ENCODE results near the gene NUTM1.

The NUTM1 gene

GRCh38 chr15:34325368-34325767 lies 17.7 kb upstream of the NUTM1 start:
- no peak overlapping the region for H3K27ac ChIP-seq (ENCODE audit: insufficient read depth, low read depth, low read length, poor library complexity, severe bottlenecking)
- H3K9me3 ChIP-seq (ENCODE audit: control insufficient read depth, low read length): no peaks in the 10 kb centered on the region
- H3K4me3 ChIP-seq (ENCODE audit: insufficient read depth, low read depth, low read length): no peak overlapping the region
- no peaks in the 10 kb centered on the region for H3K36me3 ChIP-seq (ENCODE audit: control insufficient read depth, insufficient read depth, low read length)
- H3K4me1 ChIP-seq (ENCODE audit: control insufficient read depth, insufficient read depth, low read length): no peaks in the 10 kb centered on the region
- H3K27me3 ChIP-seq (ENCODE audit: control insufficient read depth, insufficient read depth, low read length, poor library complexity, severe bottlenecking): no peaks in the 10 kb centered on the region

- no peak overlapping the region for H3K27ac ChIP-seq (ENCODE audit: insufficient read depth, low read depth, low read length, poor library complexity, severe bottlenecking)
- no peak overlapping the region for H3K4me3 ChIP-seq (ENCODE audit: insufficient read depth, low read depth, low read length)
- H3K4me1 ChIP-seq (ENCODE audit: control insufficient read depth, insufficient read depth, low read length): no peaks in the 10 kb centered on the region
- WGBS, 2 experiments: 95 to 98% methylated on average over 4 of the region's 4 CpGs
- no peaks in the 10 kb centered on the region for H3K27me3 ChIP-seq (ENCODE audit: control insufficient read depth, insufficient read depth, low read length, poor library complexity, severe bottlenecking)
- no peaks in the 10 kb centered on the region for H3K9me3 ChIP-seq (ENCODE audit: control insufficient read depth, low read length)
- no peaks in the 10 kb centered on the region for H3K36me3 ChIP-seq (ENCODE audit: control insufficient read depth, insufficient read depth, low read length)
Measured at GRCh38 chr15:34327906-34328305, 15.2 kb upstream of the NUTM1 start.

- Histone ChIP-seq H3K4me1 (ENCODE audit: control insufficient read depth, insufficient read depth, low read length) (no peaks in the 10 kb centered on the region), H3K4me3 (ENCODE audit: insufficient read depth, low read depth, low read length) (no peak overlapping the region)
- 80 to 89% methylated on average over 2 of the region's 2 CpGs for WGBS, 2 experiments
Measured at GRCh38 chr15:34329006-34329405, 14.1 kb upstream of the NUTM1 start.

GRCh38 chr15:34330279-34330678 lies 12.8 kb upstream of the NUTM1 start:
- Histone ChIP-seq H3K4me1 (ENCODE audit: control insufficient read depth, insufficient read depth, low read length) (no peaks in the 10 kb centered on the region), H3K27me3 (ENCODE audit: control insufficient read depth, insufficient read depth, low read length, poor library complexity, severe bottlenecking) (no peaks in the 10 kb centered on the region), H3K4me3 (ENCODE audit: insufficient read depth, low read depth, low read length) (no peak overlapping the region), H3K36me3 (ENCODE audit: control insufficient read depth, insufficient read depth, low read length) (no peaks in the 10 kb centered on the region), H3K9me3 (ENCODE audit: control insufficient read depth, low read length) (no peaks in the 10 kb centered on the region), H3K27ac (ENCODE audit: insufficient read depth, low read depth, low read length, poor library complexity, severe bottlenecking) (no peak overlapping the region)
- WGBS, 2 experiments: 91 to 94% methylated on average over 5 of the region's 5 CpGs

More at GRCh38 chr15:34329006-34329405, 14.1 kb upstream of the NUTM1 start:
- no peaks in the 10 kb centered on the region for H3K27me3 ChIP-seq (ENCODE audit: control insufficient read depth, insufficient read depth, low read length, poor library complexity, severe bottlenecking)
- H3K9me3 ChIP-seq (ENCODE audit: control insufficient read depth, low read length): no peaks in the 10 kb centered on the region
- no peak overlapping the region for H3K27ac ChIP-seq (ENCODE audit: insufficient read depth, low read depth, low read length, poor library complexity, severe bottlenecking)
- H3K36me3 ChIP-seq (ENCODE audit: control insufficient read depth, insufficient read depth, low read length): no peaks in the 10 kb centered on the region

- no peak overlapping the region for H3K4me3 ChIP-seq (ENCODE audit: insufficient read depth, low read depth, low read length)
- WGBS, 2 experiments: 92 to 93% methylated on average over 1 of the region's 2 CpGs
- H3K36me3 ChIP-seq (ENCODE audit: control insufficient read depth, insufficient read depth, low read length): no peaks in the 10 kb centered on the region
- H3K9me3 ChIP-seq (ENCODE audit: control insufficient read depth, low read length): no peaks in the 10 kb centered on the region
- H3K4me1 ChIP-seq (ENCODE audit: control insufficient read depth, insufficient read depth, low read length): no peaks in the 10 kb centered on the region
- no peak overlapping the region for H3K27ac ChIP-seq (ENCODE audit: insufficient read depth, low read depth, low read length, poor library complexity, severe bottlenecking)
- H3K27me3 ChIP-seq (ENCODE audit: control insufficient read depth, insufficient read depth, low read length, poor library complexity, severe bottlenecking): no peaks in the 10 kb centered on the region
Measured at GRCh38 chr15:34331809-34332208, 11.3 kb upstream of the NUTM1 start.

GRCh38 chr15:34332553-34333120 lies 10.5 kb upstream of the NUTM1 start:
- no peaks in the 10 kb centered on the region for H3K4me1 ChIP-seq (ENCODE audit: control insufficient read depth, insufficient read depth, low read length)
- H3K27me3 ChIP-seq (ENCODE audit: control insufficient read depth, insufficient read depth, low read length, poor library complexity, severe bottlenecking): no peaks in the 10 kb centered on the region
- no peak overlapping the region for H3K27ac ChIP-seq (ENCODE audit: insufficient read depth, low read depth, low read length, poor library complexity, severe bottlenecking)
- H3K9me3 ChIP-seq (ENCODE audit: control insufficient read depth, low read length): no peaks in the 10 kb centered on the region
- no peaks in the 10 kb centered on the region for H3K36me3 ChIP-seq (ENCODE audit: control insufficient read depth, insufficient read depth, low read length)
- 92 to 96% methylated on average over 6 of the region's 6 CpGs for WGBS, 2 experiments
- no peak overlapping the region for H3K4me3 ChIP-seq (ENCODE audit: insufficient read depth, low read depth, low read length)

- no peaks in the 10 kb centered on the region for H3K4me1 ChIP-seq (ENCODE audit: control insufficient read depth, insufficient read depth, low read length)
- 88 to 91% methylated on average over 3 to 4 of the region's 4 CpGs for WGBS, 2 experiments
- no peaks in the 10 kb centered on the region for H3K27me3 ChIP-seq (ENCODE audit: control insufficient read depth, insufficient read depth, low read length, poor library complexity, severe bottlenecking)
- H3K27ac ChIP-seq (ENCODE audit: insufficient read depth, low read depth, low read length, poor library complexity, severe bottlenecking): no peak overlapping the region
- no peaks in the 10 kb centered on the region for H3K36me3 ChIP-seq (ENCODE audit: control insufficient read depth, insufficient read depth, low read length)
- H3K9me3 ChIP-seq (ENCODE audit: control insufficient read depth, low read length): no peaks in the 10 kb centered on the region
- no peak overlapping the region for H3K4me3 ChIP-seq (ENCODE audit: insufficient read depth, low read depth, low read length)
Measured at GRCh38 chr15:34334672-34335071, 8.4 kb upstream of the NUTM1 start.

GRCh38 chr15:34335176-34336032 lies 7.7 kb upstream of the NUTM1 start:
- H3K36me3 ChIP-seq (ENCODE audit: control insufficient read depth, insufficient read depth, low read length): no peaks in the 10 kb centered on the region
- H3K9me3 ChIP-seq (ENCODE audit: control insufficient read depth, low read length): no peaks in the 10 kb centered on the region
- WGBS, 2 experiments: 88 to 97% methylated on average over 3 of the region's 3 CpGs
- H3K4me3 ChIP-seq (ENCODE audit: insufficient read depth, low read depth, low read length): no peak overlapping the region
- no peaks in the 10 kb centered on the region for H3K27me3 ChIP-seq (ENCODE audit: control insufficient read depth, insufficient read depth, low read length, poor library complexity, severe bottlenecking)
- no peaks in the 10 kb centered on the region for H3K4me1 ChIP-seq (ENCODE audit: control insufficient read depth, insufficient read depth, low read length)
- H3K27ac ChIP-seq (ENCODE audit: insufficient read depth, low read depth, low read length, poor library complexity, severe bottlenecking): no peak overlapping the region

- Histone ChIP-seq H3K4me3 (ENCODE audit: insufficient read depth, low read depth, low read length) (peak overlapping the region; percentile 96), H3K9me3 (ENCODE audit: control insufficient read depth, low read length) (no peaks in the 10 kb centered on the region), H3K4me1 (ENCODE audit: control insufficient read depth, insufficient read depth, low read length) (no peaks in the 10 kb centered on the region), H3K27ac (ENCODE audit: insufficient read depth, low read depth, low read length, poor library complexity, severe bottlenecking) (no peak overlapping the region), H3K27me3 (ENCODE audit: control insufficient read depth, insufficient read depth, low read length, poor library complexity, severe bottlenecking) (no peaks in the 10 kb centered on the region), H3K36me3 (ENCODE audit: control insufficient read depth, insufficient read depth, low read length) (peaks cover 7% of the 10 kb centered on the region)
- 93 to 95% methylated on average over 16 of the region's 16 CpGs for WGBS, 2 experiments
Measured at GRCh38 chr15:34336231-34336990, 6.7 kb upstream of the NUTM1 start.

- 8 to 9% methylated on average over 26 of the region's 26 CpGs for WGBS, 2 experiments
- H3K9me3 ChIP-seq (ENCODE audit: control insufficient read depth, low read length): no peaks in the 10 kb centered on the region
Measured at GRCh38 chr15:34336991-34337556, 6.0 kb upstream of the NUTM1 start.

More at GRCh38 chr15:34336991-34337556, 6.0 kb upstream of the NUTM1 start:
- H3K27ac ChIP-seq (ENCODE audit: insufficient read depth, low read depth, low read length, poor library complexity, severe bottlenecking): peak overlapping the region; percentile 40
- H3K4me1 ChIP-seq (ENCODE audit: control insufficient read depth, insufficient read depth, low read length): no peaks in the 10 kb centered on the region
- peaks cover 8% of the 10 kb centered on the region for H3K36me3 ChIP-seq (ENCODE audit: control insufficient read depth, insufficient read depth, low read length)
- peak overlapping the region; percentile 96 for H3K4me3 ChIP-seq (ENCODE audit: insufficient read depth, low read depth, low read length)
- no peaks in the 10 kb centered on the region for H3K27me3 ChIP-seq (ENCODE audit: control insufficient read depth, insufficient read depth, low read length, poor library complexity, severe bottlenecking)

Data from ectodermal cell (in vitro differentiated cells).